NCI-H1436 treated with DMSO at 0.1 percent for 48 hours (cell line): ENCODE results near the gene NUAK2.
A peak's percentile ranks its signal among the peaks of the same experiment; 100 is the strongest.

Experiments
- DNase-seq: peaks from one replicate; lab custom pipeline; 2025; lab: John Stamatoyannopoulos, UW

Gene NUAK2

GRCh38 chr1:205271745-205272144, 49.8 kb downstream of the NUAK2 start:
- DNase-seq: no peak

DNA sequence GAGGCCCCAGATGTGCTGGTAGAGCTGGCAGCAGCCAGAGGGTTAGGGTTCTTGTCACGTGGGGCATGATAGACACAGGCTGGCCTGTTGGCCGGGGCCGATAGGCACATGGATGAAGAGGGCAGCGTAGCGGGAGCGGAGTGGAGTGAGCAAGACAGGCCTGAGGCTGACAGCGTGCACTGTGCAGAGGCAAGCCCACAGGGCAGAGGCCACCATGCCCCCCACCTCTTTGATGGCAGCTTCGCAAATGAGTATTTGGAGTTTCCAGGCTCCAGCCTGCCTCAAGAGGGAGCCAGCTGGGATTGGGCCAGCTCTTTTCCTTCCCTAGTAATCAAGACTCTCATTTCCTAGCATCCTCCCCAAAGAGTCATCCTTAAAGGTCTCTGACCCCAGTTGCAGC, 50.3 kb downstream of the NUAK2 start:
- no peak for DNase-seq

- DNase-seq: no peak
Observed at GRCh38 chr1:205270764-205271163, 50.8 kb downstream of the NUAK2 start.

- DNase-seq: no peak
Observed at GRCh38 chr1:205270271-205270670, 51.3 kb downstream of the NUAK2 start.

DNA sequence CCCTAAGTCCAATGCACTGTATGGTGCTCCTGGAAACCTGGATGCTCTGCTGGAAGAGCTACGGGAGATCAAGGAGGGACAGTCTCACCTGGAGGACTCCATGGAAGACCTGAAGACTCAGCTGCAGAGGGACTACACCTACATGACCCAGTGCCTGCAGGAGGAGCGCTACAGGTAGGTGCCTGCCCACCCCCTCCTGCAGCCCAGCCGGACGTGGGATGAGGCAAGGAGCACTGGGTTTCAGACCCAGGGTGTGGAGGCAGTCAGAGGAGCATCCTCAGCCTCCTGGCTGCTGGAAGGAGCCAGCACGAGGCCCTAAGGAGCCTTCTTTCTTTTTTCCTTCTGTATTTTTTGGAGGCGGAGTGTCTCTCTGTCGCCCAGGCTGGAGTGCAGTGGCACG, 51.8 kb downstream of the NUAK2 start:
- DNase-seq: no peak

GRCh38 chr1:205268846-205269680, 52.5 kb downstream of the NUAK2 start:
- no peak for DNase-seq

DNA sequence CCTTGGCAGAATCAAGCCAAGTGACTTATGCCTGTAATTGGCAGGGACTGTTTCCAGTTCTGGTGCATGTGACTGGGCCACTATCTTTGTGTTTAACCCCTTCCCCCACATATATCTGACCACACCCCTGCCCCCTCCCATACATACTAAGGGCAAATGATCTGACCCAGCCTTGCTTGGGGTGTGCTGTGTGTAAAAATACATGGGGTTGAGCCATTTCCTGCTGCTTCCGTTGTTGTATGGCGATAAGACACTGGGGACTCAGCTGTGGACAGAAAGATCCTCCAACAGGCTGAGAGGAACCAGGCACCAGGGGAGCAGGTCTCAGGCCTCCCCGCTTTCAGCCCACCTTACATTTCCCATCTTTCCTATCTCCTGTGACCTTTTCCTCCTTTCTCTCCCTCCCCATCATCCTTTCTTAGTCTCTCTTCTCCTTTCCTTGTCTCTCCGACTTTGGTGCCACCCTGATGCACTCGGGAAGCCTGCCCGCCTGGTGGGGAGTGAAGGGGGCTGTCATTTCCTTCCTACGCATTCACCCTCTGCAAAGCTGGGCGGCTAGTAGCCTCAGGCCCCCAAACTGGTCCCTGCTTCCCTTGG, 54.1 kb downstream of the NUAK2 start:
- DNase-seq: no peak

- DNase-seq: no peak
Observed at GRCh38 chr1:205266611-205267305, 54.8 kb downstream of the NUAK2 start.

- no peak for DNase-seq
Observed at GRCh38 chr1:205263580-205264190, 57.9 kb downstream of the NUAK2 start.

- DNase-seq: no peak
Observed at GRCh38 chr1:205262731-205263171, 58.8 kb downstream of the NUAK2 start.

- no peak for DNase-seq
Observed at GRCh38 chr1:205261946-205262691, 59.4 kb downstream of the NUAK2 start.

- DNase-seq: no peak
Observed at GRCh38 chr1:205260948-205261732, 60.4 kb downstream of the NUAK2 start.

GRCh38 chr1:205259998-205260397, 61.5 kb downstream of the NUAK2 start:
- DNase-seq: no peak

DNA sequence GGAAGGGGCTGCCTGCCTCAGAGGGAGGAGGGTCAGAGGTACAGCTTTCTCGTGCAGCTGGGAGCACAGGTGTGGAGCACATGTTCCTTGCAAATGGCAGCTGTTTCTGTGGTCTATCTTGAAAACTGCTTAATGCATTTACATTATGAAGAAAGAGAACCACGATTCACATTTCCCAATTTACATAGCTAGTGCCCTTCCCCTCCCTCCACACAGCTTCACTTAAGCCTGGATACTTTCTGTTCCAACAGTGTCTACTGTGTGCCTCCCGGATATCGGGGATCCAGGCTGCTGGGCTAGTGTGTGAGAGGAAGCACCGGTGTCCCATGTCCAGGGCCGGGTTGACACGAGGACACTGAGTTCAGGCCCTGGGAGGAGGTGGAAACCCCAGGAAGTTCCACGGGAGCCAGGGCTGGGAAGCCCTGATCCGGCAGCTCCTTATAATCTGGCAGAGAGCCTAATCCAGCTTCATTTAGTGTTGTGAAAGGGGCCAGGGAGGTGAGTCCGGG, 62.2 kb downstream of the NUAK2 start:
- no peak for DNase-seq

DNA sequence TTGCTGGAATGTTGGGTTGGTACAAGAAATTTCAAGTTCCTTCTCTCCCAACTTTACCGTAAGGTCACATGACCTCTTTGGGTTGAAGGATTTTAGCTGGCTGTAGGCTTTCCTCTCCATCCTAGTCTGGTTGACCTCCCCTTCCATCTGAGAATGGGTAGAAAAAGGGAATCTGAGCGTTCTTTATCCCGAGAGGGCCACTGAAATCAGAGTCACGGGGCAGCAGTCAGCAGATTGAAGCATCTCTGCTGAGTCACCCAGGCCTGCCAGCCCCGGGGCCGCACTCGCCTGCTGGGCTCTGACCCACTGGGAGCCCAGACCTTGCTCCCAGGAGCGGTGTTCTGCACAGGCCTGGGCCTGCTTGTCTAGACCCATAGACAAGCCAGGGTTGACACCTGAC, 62.8 kb downstream of the NUAK2 start:
- no peak for DNase-seq

GRCh38 chr1:205258261-205258691, 63.3 kb downstream of the NUAK2 start:
- no peak for DNase-seq

- no peak for DNase-seq
Observed at GRCh38 chr1:205257735-205258134, 63.8 kb downstream of the NUAK2 start.

DNA sequence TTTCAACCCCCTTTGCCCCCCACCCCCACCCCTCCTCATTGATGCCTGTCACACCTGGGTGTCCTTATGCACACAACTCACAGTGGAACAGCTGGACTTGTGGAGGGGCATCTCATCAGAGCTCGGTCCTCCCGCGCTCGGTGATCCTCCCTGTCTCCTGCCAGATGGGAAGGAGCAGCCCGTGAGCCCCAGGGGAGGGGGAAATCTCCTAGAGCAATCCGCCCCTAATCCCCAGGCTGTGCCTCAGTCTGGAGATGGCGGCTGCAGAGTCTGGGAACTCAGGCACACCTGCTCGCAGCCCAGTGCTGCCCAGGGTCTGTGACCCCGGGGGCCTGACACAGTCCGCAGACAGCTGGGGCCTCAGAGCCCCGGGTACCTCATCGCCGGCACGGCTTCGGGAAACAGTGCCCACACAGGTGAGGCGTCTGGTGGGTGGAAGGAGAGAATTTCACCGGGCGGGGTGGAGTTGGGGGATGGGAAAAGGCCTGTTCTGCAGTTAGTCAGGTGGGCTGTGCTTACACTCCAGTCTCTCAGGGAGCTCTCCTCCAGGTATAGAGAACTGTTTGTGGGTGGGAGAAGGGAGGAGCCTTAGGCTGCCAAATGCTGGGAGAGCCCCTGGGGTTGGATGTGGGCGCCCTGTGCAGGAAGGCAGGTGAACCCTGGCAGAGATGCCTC, 64.5 kb downstream of the NUAK2 start:
- no peak for DNase-seq

DNA sequence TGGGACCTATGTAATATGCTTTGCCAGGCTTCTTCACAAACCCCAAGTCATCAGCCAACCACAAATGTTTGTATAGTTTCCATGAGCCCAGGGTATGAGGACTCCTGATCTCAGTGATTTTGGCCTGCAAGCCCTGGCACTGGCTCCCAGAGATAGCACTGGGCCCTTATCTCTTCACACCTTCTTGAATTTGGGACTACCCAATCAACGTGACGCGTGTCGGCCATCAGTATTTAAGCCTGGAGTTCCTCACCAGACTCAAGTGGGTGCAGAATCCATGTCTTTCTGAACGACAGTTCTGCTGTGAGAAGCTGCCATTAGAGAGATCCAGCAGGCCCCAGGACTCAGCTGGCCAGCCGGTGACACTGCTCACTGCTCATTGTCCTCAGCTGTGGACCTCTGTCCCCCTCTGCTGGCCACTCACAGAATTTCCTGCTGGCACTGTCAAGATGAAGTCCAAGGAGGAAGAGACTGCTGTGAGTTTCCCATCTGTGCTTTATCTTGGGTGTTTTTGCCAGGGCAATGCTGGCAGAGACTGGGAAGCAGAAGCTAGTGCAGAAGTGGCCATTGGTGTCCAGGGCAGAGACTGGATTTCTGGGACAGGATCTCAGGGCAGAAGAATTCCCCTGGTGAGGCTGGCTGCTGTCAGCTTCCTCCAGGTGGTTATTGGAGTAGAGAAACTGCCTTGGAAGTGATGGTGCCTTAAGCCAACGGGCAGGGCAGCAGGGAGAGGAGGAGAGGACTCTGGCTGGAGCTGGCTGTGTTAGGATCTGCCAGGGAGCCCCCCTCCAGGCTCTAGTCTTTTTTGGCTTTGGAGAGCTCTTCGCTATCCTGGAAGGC, 65.4 kb downstream of the NUAK2 start:
- DNase-seq: peak; percentile 10
